Osteoblast (primary cell): Measurements from ENCODE around the gene KIF5B. TPM values are rescaled to one million over a fixed set of nuclear protein-coding genes. Genes with fewer than 3 reads are reported as not detected.

Source experiments
- DNase-seq: peaks from one replicate; pipeline ENCODE4 v3.0.0; 2011; ENCODE audit warnings: low spot score, mixed read lengths; ENCODE audit not compliant: insufficient read length; ENCODE audit errors: missing footprints
- H2AFZ ChIP-seq: 2 replicates; pipeline ENCODE4 v1.6.0; 2011; ENCODE audit warnings: mild to moderate bottlenecking, low read length
- H3K27ac ChIP-seq: 2 replicates; pipeline ENCODE4 v1.5.1; 2011; ENCODE audit warnings: mild to moderate bottlenecking, low read depth, low read length, moderate library complexity
- H3K27me3 ChIP-seq: 2 replicates; pipeline ENCODE4 v1.6.0; 2012; ENCODE audit warnings: mild to moderate bottlenecking, control low read depth, inconsistent platforms, low read length, moderate library complexity; ENCODE audit not compliant: insufficient read depth
- H3K36me3 ChIP-seq: 2 replicates; pipeline ENCODE4 v1.5.1; 2011; ENCODE audit warnings: mild to moderate bottlenecking, low read length, control low read depth, moderate library complexity; ENCODE audit not compliant: insufficient read depth
- H3K4me1 ChIP-seq: 2 replicates; pipeline ENCODE4 v1.5.1; 2011; ENCODE audit warnings: mild to moderate bottlenecking, low read length, control low read depth, moderate library complexity; ENCODE audit not compliant: insufficient read depth
- H3K4me2 ChIP-seq: 2 replicates; pipeline ENCODE4 v1.6.0; 2011; ENCODE audit warnings: mild to moderate bottlenecking, low read length; ENCODE audit not compliant: insufficient read depth
- H3K4me3 ChIP-seq: fragments of 200-600 bp; sonication (generic); 3 replicates; pipeline ENCODE4 v1.5.1; 2012; ENCODE audit warnings: mild to moderate bottlenecking, low read length, inconsistent platforms; ENCODE audit not compliant: insufficient read depth
- H3K79me2 ChIP-seq: 2 replicates; pipeline ENCODE4 v1.6.0; 2012; ENCODE audit warnings: mild to moderate bottlenecking, low read length, control low read depth, inconsistent platforms; ENCODE audit not compliant: insufficient read depth
- H3K9me3 ChIP-seq: 2 replicates; pipeline ENCODE4 v1.5.1; 2011; ENCODE audit warnings: low read depth, low read length, control low read depth
- H4K20me1 ChIP-seq: 2 replicates; pipeline ENCODE4 v1.6.0; 2012; ENCODE audit warnings: mild to moderate bottlenecking, low read length, control low read depth; ENCODE audit not compliant: insufficient read depth
- total RNA-seq: library from RNA; depleted of rRNA; stranded (reverse); fragments of >200 nt; gene quantifications from 2 replicates; pipeline ENCODE4 v1.2.3, GENCODE V29; 2012
- TF ChIP-seq, protein P1 (sequence below): IDR thresholded peaks from 2 replicates; pipeline ENCODE4 v1.5.1; 2011; ENCODE audit warnings: mild to moderate bottlenecking, low read depth, low read length, moderate library complexity; ENCODE audit errors: extremely low read depth

KIF5B gene
- 110 and 128 TPM in 2 replicates for total RNA-seq

DNA sequence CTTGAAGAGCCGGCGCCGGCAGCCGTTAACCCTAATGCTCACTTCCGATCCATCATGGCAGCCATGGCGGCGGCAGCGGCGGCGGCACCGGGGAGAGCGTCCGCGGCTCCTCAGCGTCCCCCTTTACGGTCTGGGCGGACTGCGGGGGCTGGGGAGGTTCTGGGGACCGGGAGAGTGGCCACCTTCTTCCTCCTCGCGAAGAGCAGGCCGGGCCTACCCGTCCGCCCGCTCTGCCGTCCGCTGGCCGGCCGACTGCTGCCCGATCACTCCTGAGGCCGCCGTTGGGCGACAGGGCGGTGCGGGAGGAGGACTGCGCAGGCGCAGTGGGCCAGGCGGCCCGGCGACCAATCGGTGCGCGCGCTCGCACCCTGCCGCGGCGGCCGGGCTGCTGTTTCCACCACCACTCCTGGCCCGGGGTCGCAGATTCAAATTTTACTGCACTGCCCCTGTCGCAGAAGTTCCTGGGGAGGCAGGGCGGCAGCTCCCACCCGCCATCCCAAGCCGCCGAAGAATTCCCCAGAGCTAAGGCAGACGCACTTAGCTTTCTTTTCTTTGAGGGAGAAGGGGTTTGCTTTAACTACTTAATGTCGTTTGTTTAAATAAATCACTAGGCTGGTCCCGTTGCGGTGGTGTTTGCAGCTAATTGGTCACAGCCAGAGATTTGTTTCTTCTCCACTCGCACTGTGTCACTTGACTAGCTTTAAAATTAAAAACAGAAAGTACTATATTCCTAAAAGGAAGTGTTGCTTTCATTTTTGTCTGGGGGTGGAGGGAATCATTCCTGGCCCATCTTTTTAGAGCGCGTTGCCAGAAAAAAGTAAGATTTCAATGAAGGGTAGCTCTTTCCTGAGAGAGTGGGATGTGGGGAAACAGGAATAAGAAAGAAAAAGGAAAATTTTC, at the start of gene KIF5B:
KIF5B (minus strand) TSS at position 290 of the 900 bp plus-strand sequence. CDS start 452 bp downstream, outside the sequence.
- TF ChIP-seq, protein P1, sequence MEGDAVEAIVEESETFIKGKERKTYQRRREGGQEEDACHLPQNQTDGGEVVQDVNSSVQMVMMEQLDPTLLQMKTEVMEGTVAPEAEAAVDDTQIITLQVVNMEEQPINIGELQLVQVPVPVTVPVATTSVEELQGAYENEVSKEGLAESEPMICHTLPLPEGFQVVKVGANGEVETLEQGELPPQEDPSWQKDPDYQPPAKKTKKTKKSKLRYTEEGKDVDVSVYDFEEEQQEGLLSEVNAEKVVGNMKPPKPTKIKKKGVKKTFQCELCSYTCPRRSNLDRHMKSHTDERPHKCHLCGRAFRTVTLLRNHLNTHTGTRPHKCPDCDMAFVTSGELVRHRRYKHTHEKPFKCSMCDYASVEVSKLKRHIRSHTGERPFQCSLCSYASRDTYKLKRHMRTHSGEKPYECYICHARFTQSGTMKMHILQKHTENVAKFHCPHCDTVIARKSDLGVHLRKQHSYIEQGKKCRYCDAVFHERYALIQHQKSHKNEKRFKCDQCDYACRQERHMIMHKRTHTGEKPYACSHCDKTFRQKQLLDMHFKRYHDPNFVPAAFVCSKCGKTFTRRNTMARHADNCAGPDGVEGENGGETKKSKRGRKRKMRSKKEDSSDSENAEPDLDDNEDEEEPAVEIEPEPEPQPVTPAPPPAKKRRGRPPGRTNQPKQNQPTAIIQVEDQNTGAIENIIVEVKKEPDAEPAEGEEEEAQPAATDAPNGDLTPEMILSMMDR, result no peak
- H3K9me3 ChIP-seq, result no peaks in the 10 kb centered on the region
- peak within 1 kb of the TSS; percentile 95 for H3K4me3 ChIP-seq
- peaks cover 23% of the 10 kb centered on the region for H3K4me1 ChIP-seq
- peak within 1 kb of the TSS; percentile 97 for H3K4me2 ChIP-seq
- H3K27me3 ChIP-seq, result no peaks in the 10 kb centered on the region
- no peaks in the 10 kb centered on the region for H3K36me3 ChIP-seq
- peak within 1 kb of the TSS; percentile 99 for H2AFZ ChIP-seq
- peaks cover 32% of the 10 kb centered on the region for H4K20me1 ChIP-seq
- H3K27ac ChIP-seq, result peak within 1 kb of the TSS; percentile 70
- H3K79me2 ChIP-seq, result peaks cover 51% of the 10 kb centered on the region
- DNase-seq, result peak; percentile 97

DNA sequence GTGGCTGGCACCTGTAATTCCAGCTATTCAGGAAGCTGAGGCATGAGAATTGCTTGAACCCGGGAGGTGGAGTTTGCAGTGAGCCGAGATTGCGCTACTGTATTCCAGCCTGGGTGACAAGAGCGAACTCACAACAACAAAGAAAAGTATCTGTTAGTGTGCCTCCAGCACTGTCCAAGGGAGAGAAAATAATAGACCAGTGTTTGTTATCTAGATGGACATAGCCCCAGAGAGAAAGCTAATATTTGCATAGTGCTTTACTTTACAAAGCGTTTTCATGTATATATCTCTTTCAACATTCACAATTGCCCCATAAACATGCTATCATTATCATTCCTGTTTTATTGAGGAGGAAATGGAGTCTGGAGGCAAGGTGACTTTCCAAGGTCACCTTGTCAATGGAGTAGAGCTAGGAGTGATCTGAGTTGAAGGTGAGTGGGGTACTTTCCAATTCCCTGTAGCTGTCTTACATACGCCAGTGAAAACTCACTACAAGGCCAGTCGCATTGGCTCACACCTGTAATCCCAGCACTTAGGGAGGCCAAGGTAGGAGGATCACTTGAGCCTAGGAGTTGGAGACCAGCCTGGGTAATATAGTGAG, 49.7 kb upstream of the KIF5B start:
- H3K27ac ChIP-seq, result no peak overlapping the region
- peaks cover 2% of the 10 kb centered on the region for H3K27me3 ChIP-seq
- DNase-seq, result no peak
- peaks cover 14% of the 10 kb centered on the region for H3K4me1 ChIP-seq
- H3K79me2 ChIP-seq, result no peaks in the 10 kb centered on the region
- no peaks in the 10 kb centered on the region for H4K20me1 ChIP-seq
- H3K9me3 ChIP-seq, result no peaks in the 10 kb centered on the region
- no peak overlapping the region for H3K4me2 ChIP-seq
- H3K4me3 ChIP-seq, result no peak overlapping the region
- TF ChIP-seq, protein P1, result no peak
- H3K36me3 ChIP-seq, result no peaks in the 10 kb centered on the region
- H2AFZ ChIP-seq, result no peak overlapping the region

DNA sequence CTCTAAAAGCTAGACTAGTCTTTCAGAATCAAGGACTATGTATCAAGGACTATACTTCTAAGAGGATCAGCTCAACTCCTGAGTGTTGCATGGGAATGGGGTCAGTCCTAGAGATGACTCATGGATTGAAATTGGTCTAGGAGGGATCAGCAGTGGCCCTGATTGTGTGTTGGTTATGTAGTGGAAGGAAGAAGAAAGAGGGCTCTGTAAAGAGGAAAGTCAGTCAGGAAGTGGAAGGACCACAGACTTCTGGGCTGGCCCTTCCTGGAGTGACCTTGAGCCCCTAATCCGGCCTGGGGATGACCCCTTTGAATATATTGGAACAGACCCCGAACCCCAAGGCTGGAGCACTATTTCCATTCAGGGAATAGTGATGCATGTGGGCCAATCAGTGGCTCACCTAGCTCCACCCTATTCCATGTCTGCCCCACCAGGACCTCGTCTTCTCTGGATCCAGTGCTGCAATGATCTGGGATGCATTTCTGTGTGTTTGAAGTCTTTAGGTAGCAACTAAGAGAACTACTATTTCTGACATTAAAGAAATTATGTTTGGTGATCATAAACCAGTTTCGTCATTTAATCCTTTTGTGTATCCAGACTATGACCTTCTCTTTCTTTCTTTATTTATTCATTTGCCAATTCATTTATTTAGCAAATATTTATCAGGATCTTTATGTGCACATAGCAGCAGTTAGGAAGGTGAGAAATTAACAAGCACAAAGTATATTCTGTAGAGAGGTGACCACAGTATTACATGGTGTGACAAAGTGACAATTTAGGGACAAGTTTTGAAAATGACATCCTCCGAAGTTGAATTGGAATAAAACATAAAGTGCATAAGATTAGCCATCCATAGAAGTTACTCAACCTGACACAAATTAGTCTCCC, 48.6 kb upstream of the KIF5B start:
- H3K27me3 ChIP-seq, result no peaks in the 10 kb centered on the region
- no peak overlapping the region for H3K4me2 ChIP-seq
- no peaks in the 10 kb centered on the region for H4K20me1 ChIP-seq
- no peaks in the 10 kb centered on the region for H3K79me2 ChIP-seq
- no peak overlapping the region for H2AFZ ChIP-seq
- peaks cover 14% of the 10 kb centered on the region for H3K4me1 ChIP-seq
- no peaks in the 10 kb centered on the region for H3K9me3 ChIP-seq
- TF ChIP-seq, protein P1, result no peak
- DNase-seq, result peak; percentile 90
- no peak overlapping the region for H3K4me3 ChIP-seq
- no peaks in the 10 kb centered on the region for H3K36me3 ChIP-seq
- H3K27ac ChIP-seq, result peak overlapping the region; percentile 18
